HG03342 (cell line): Measurements from ENCODE around the gene SPOCK1.

ENCODE experiments used
- ATAC-seq: cut with Tn5 transposase; IDR thresholded peaks from one replicate; pipeline ENCODE4 v1.9.1; 2021; ENCODE audit warnings: mild to moderate bottlenecking, moderate library complexity; ENCODE audit not compliant: unreplicated experiment

SPOCK1 gene

GRCh38 chr5:137129886-137130680 is 369.0 kb downstream of the SPOCK1 start:
- ATAC-seq: no peak

- no peak for ATAC-seq
These were observed 371.1 kb downstream of the SPOCK1 start for GRCh38 chr5:137128012-137128411.

- no peak for ATAC-seq
These were observed 372.3 kb downstream of the SPOCK1 start for GRCh38 chr5:137126829-137127228.

- no peak for ATAC-seq
These were observed 376.6 kb downstream of the SPOCK1 start for GRCh38 chr5:137122558-137122957.

GRCh38 chr5:137122075-137122474 is 377.1 kb downstream of the SPOCK1 start:
- ATAC-seq: no peak

GRCh38 chr5:137119321-137119720 is 379.8 kb downstream of the SPOCK1 start:
- ATAC-seq: no peak

GRCh38 chr5:137118629-137119028 is 380.5 kb downstream of the SPOCK1 start:
- no peak for ATAC-seq

GRCh38 chr5:137115152-137115551 is 384.0 kb downstream of the SPOCK1 start:
- no peak for ATAC-seq

- no peak for ATAC-seq
These were observed 384.6 kb downstream of the SPOCK1 start for GRCh38 chr5:137114529-137114928.

GRCh38 chr5:137113939-137114338 is 385.2 kb downstream of the SPOCK1 start:
- no peak for ATAC-seq

GRCh38 chr5:137113161-137113560 is 386.0 kb downstream of the SPOCK1 start:
- no peak for ATAC-seq

- no peak for ATAC-seq
These were observed 393.6 kb downstream of the SPOCK1 start for GRCh38 chr5:137105351-137106035.

- ATAC-seq: no peak
These were observed 397.6 kb downstream of the SPOCK1 start for GRCh38 chr5:137101544-137101943.

GRCh38 chr5:137099651-137100050 is 399.5 kb downstream of the SPOCK1 start:
- ATAC-seq: no peak

- ATAC-seq: no peak
These were observed 400.5 kb downstream of the SPOCK1 start for GRCh38 chr5:137098663-137099062.

- ATAC-seq: no peak
These were observed 400.9 kb downstream of the SPOCK1 start for GRCh38 chr5:137098238-137098637.

GRCh38 chr5:137097203-137097602 is 401.9 kb downstream of the SPOCK1 start:
- no peak for ATAC-seq

- no peak for ATAC-seq
These were observed 402.7 kb downstream of the SPOCK1 start for GRCh38 chr5:137096149-137097103.

- ATAC-seq: no peak
These were observed 403.5 kb downstream of the SPOCK1 start for GRCh38 chr5:137095597-137095996.

- no peak for ATAC-seq
These were observed 406.3 kb downstream of the SPOCK1 start for GRCh38 chr5:137092831-137093230.

- ATAC-seq: no peak
These were observed 407.7 kb downstream of the SPOCK1 start for GRCh38 chr5:137091472-137091871.
